ENCODE data around the gene CLDN11. TPM values are rescaled to one million over a fixed set of nuclear protein-coding genes. Genes with fewer than 3 reads are reported as not detected.

The CLDN11 gene
- total and polyA plus RNA-seq, 10 of the 15 experiments (the other 5 are each of a cell fraction or from before 2014, with no cell fraction given) = 0.15 TPM; not detected in 9

GRCh38 chr3:170441412-170441811 lies 22.7 kb downstream of the CLDN11 start:
- H3K9ac ChIP-seq (ENCODE audit: control insufficient read depth, insufficient read depth, low read length) = no peak overlapping the region
- H3K27ac ChIP-seq (ENCODE audit: control insufficient read depth, insufficient read depth) = no peak overlapping the region
- no peak overlapping the region for H3K4me2 ChIP-seq (ENCODE audit: control insufficient read depth, insufficient read depth)
- RAD21 ChIA-PET (ENCODE audit: unreplicated experiment) = no interaction called here
- H3K79me2 ChIP-seq (ENCODE audit: control insufficient read depth, insufficient read depth, low read length) = no peaks in the 10 kb centered on the region
- FAIRE-seq = no peak
- in situ Hi-C loops (cut with MboI) = no loop called here
- no peaks in the 10 kb centered on the region for H3K36me3 ChIP-seq (ENCODE audit: control insufficient read depth in 2 of 2, insufficient read depth in 2 of 2, low read length in 1 of 2)
- H3K9me3 ChIP-seq (replicated peaks; ENCODE audit: control insufficient read depth, insufficient read depth, low read length) = no peaks in the 10 kb centered on the region
- H3K4me1 ChIP-seq (ENCODE audit: control insufficient read depth, insufficient read depth, low read length) = no peaks in the 10 kb centered on the region
- H3K27me3 ChIP-seq (replicated peaks in 1 of 2; ENCODE audit: control insufficient read depth in 2 of 2, insufficient read depth in 2 of 2, low read length in 1 of 2) = peaks cover 2 to 3% of the 10 kb centered on the region in 2 experiments; a peak in 3 of 4 replicates
- SMC1A ChIA-PET (ENCODE audit: uncharacterized antibody, unreplicated experiment) = no interaction called here
- intact Hi-C loops (cut with micrococcal nuclease; ENCODE audit: unreplicated experiment) = no loop called here
- no peak overlapping the region for H3K4me3 ChIP-seq
- POLR2A ChIA-PET = interaction anchor here (0.5 kb wide), 1 partner anchor 145 kb away, joined by 3 read pairs; the partner anchor contains the start of gene SLC7A14
- DNase-seq (ENCODE audit: low read depth, low spot score) = no peak
- no peak for ATAC-seq
- CTCF ChIA-PET = interaction anchor here (1.1 kb wide), 1 partner anchor 49 kb away, joined by 3 read pairs; no protein-coding TSS in a partner anchor
- no peaks in the 10 kb centered on the region for H4K20me1 ChIP-seq (ENCODE audit: control insufficient read depth, insufficient read depth)
- 32% methylated on average over 4 of the region's 4 CpGs for WGBS (ENCODE audit: insufficient coverage, insufficient replicate concordance, low lambda C conversion rate, missing lambda C conversion rate)
- no TSS peak for BruUV-seq (replicated peaks)
- H2AFZ ChIP-seq (ENCODE audit: control insufficient read depth, low read depth, low read length) = no peak overlapping the region
- TF ChIP-seq CEBPB (IDR thresholded peaks at IDR 0.05; ENCODE audit: borderline replicate concordance in 1 of 2, low read depth in 2 of 2, low read length in 2 of 2) (no peak), MEF2B (IDR thresholded peaks at IDR 0.05; ENCODE audit: partially characterized antibody, poor library complexity, severe bottlenecking) (no peak), CBX3 (IDR thresholded peaks at IDR 0.05; ENCODE audit: borderline replicate concordance, low read depth) (no peak), BRCA1 (IDR thresholded peaks at IDR 0.05; ENCODE audit: low read depth, low read length) (no peak), PML (IDR thresholded peaks at IDR 0.05; ENCODE audit: low read length) (no peak), BACH1 (IDR thresholded peaks at IDR 0.05; ENCODE audit: borderline replicate concordance) (no peak), ZSCAN29 (IDR thresholded peaks at IDR 0.05) (no peak), MLLT1 (IDR thresholded peaks at IDR 0.05) (no peak), CREB1 (IDR thresholded peaks at IDR 0.05; ENCODE audit: low read depth) (no peak), ZNF592 (IDR thresholded peaks at IDR 0.05) (no peak), IKZF2 (IDR thresholded peaks at IDR 0.05) (no peak), TAF1 (IDR thresholded peaks at IDR 0.05; ENCODE audit: borderline replicate concordance, low read depth, low read length) (no peak), FOXK2 (IDR thresholded peaks at IDR 0.05) (no peak), MTA3 (IDR thresholded peaks at IDR 0.05; ENCODE audit: borderline replicate concordance, low read length) (no peak), IRF5 (IDR thresholded peaks at IDR 0.05; ENCODE audit: borderline replicate concordance) (no peak)
- TF ChIP-seq, protein P1, sequence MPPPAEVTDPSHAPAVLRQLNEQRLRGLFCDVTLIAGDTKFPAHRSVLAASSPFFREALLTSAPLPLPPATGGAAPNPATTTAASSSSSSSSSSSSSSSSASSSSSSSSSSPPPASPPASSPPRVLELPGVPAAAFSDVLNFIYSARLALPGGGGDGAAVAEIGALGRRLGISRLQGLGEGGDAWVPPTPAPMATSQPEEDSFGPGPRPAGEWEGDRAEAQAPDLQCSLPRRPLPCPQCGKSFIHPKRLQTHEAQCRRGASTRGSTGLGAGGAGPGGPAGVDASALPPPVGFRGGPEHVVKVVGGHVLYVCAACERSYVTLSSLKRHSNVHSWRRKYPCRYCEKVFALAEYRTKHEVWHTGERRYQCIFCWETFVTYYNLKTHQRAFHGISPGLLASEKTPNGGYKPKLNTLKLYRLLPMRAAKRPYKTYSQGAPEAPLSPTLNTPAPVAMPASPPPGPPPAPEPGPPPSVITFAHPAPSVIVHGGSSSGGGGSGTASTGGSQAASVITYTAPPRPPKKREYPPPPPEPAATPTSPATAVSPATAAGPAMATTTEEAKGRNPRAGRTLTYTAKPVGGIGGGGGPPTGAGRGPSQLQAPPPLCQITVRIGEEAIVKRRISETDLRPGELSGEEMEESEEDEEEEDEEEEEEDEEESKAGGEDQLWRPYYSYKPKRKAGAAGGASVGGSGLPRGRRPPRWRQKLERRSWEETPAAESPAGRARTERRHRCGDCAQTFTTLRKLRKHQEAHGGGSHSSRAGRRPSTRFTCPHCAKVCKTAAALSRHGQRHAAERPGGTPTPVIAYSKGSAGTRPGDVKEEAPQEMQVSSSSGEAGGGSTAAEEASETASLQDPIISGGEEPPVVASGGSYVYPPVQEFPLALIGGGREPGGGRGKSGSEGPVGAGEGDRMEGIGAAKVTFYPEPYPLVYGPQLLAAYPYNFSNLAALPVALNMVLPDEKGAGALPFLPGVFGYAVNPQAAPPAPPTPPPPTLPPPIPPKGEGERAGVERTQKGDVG (CRISPR knock-in tag; IDR thresholded peaks at IDR 0.05) = no peak
